ENCODE results near the gene CACNA2D4.

- TF ChIP-seq CTCF (conservative IDR thresholded peaks at IDR 0.05 in 1 of 2, IDR thresholded peaks at IDR 0.05 in 1 of 2; ENCODE audit: low read depth in 1 of 2, low read length in 2 of 2) (no peak), EZH2 (IDR thresholded peaks at IDR 0.05; ENCODE audit: low read length, missing control alignments) (no peak)
Measured at GRCh38 chr12:1962051-1963020, 43.9 kb upstream of the CACNA2D4 start.
